ENCODE measurements around the gene ERVFRD-1.

The ERVFRD-1 gene

DNA sequence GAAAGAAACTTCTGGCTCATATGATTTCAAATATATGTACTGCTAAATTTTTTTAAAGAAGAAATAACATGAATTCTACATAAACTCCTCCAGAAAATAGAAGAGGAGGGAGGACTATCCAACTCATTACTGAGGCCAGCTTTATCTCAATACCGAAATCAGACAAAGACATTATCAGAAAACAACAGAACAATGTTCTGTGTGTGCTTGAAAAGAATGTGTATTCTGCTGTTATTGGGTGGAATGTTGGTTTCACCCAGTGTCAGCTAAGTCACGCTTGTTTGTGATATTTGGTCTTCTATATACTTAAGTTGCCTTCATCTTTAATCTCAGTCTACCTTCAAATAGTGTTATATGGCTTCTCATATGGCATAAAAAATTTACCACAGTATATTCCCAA, 48.8 kb downstream of the ERVFRD-1 start:
- Histone ChIP-seq H3K4me1 (ENCODE audit: insufficient read depth, low read length) (no peaks in the 10 kb centered on the region), H3K9me3 (ENCODE audit: control insufficient read depth, insufficient read depth, low read length) (no peaks in the 10 kb centered on the region), H3K36me3 (ENCODE audit: insufficient read depth, low read length) (no peaks in the 10 kb centered on the region), H3K9ac (ENCODE audit: low read depth, low read length) (no peak overlapping the region)

DNA sequence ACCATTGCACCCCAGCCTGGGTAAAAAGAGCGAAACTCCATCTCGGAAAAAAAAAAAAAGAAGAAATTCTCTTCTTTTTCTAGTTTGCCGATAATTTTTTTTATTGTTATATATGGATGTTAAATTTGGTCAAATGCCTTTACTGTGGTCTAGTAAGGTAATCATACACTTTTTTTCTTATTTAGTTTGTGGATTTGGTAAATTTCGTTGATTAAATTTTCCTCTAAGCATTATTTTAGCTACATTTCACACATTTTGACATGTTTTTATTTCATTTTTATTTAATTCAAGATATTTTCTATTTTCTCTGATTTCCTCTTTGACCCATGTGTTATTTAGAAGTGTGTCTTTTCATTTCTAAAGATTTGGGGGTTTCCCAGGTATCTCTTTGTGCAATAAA, 49.4 kb downstream of the ERVFRD-1 start:
- Histone ChIP-seq H3K9ac (ENCODE audit: low read depth, low read length) (no peak overlapping the region), H3K4me1 (ENCODE audit: insufficient read depth, low read length) (no peaks in the 10 kb centered on the region), H3K36me3 (ENCODE audit: insufficient read depth, low read length) (no peaks in the 10 kb centered on the region), H3K9me3 (ENCODE audit: control insufficient read depth, insufficient read depth, low read length) (no peaks in the 10 kb centered on the region)

DNA sequence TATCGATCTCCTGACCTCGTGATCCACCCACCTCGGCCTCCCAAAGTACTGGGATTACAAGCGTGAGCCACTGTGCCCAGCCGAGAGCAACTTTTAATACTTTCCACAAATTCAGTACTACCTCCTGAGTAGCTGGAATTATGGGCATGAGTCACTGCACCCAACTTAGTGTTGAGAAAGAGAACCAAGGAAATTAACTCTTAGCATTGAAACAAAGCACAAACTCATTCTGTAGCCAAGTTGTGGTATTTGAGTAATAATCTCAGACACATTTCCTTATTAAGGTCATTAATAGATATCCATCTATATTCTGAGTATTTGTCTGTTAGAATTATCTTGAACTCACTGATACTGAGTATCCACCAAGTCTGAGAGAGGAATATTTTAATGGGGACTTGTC, 53.1 kb downstream of the ERVFRD-1 start:
- H3K9me3 ChIP-seq (ENCODE audit: control insufficient read depth, insufficient read depth, low read length) = no peaks in the 10 kb centered on the region
- no peaks in the 10 kb centered on the region for H3K4me1 ChIP-seq (ENCODE audit: insufficient read depth, low read length)
- H3K9ac ChIP-seq (ENCODE audit: low read depth, low read length) = no peak overlapping the region
- H3K36me3 ChIP-seq (ENCODE audit: insufficient read depth, low read length) = no peaks in the 10 kb centered on the region

DNA sequence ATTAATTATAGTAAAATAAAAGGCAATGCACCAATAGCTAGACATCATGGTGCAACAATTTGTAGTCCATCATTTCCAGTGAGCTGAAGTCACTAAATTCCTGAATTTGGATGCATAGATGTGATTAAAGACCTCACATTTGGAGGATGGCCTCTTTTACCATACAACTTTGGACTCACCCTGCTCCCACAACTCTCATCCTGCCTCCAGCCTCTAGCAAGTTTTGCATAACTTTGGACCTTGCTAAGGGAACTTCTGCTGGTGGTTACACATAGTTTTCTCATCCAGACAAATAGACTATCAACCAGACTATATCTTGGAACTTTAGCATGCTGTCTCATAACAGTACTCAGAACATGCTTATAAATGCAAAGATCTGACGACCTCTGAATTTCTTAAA, 54.7 kb downstream of the ERVFRD-1 start:
- no peak overlapping the region for H3K9ac ChIP-seq (ENCODE audit: low read depth, low read length)
- no peaks in the 10 kb centered on the region for H3K9me3 ChIP-seq (ENCODE audit: control insufficient read depth, insufficient read depth, low read length)
- no peaks in the 10 kb centered on the region for H3K36me3 ChIP-seq (ENCODE audit: insufficient read depth, low read length)
- no peaks in the 10 kb centered on the region for H3K4me1 ChIP-seq (ENCODE audit: insufficient read depth, low read length)

DNA sequence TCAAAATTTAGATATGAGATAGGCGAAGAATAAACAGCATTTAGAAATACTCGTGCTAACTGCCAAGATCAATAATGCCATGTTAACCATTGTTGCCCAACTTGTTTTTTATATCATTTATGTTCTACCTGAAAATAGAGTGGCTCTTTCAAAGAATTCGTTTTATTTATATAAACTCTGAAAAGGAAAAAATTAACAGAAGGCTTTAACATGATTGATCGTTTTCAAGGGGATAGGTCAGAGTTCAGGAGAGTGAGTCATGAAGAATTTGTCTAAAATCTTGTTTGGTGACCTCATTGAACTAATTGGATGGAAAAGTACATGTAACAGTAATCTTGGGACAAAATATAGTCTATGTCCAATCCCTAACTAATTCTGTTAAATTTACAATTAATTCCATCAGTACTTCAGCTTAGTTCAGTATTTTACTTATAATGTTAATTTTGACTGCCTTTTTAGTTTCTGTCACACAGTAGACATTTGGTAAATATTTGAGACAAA, 56.3 kb downstream of the ERVFRD-1 start:
- no peaks in the 10 kb centered on the region for H3K9me3 ChIP-seq (ENCODE audit: control insufficient read depth, insufficient read depth, low read length)
- H3K9ac ChIP-seq (ENCODE audit: low read depth, low read length) = no peak overlapping the region
- no peaks in the 10 kb centered on the region for H3K4me1 ChIP-seq (ENCODE audit: insufficient read depth, low read length)
- no peaks in the 10 kb centered on the region for H3K36me3 ChIP-seq (ENCODE audit: insufficient read depth, low read length)

DNA sequence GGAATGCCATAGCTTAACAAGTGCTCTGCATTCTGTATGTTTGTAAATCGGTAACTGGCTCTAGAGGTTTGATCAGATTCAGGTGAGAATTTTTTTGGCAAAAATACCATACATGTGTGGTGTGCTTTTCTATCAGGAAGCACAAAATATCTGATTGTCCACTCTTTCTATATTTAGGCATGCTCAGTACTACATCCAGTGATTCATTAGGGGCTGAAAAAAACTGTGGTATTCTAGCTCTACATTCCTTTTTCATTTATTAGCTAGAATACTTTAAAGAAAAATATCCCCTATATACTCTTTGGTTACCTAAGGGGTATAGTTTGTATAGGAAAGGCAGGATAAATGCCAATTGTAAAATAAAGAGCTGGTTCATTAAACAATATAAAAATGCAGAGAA, 56.8 kb downstream of the ERVFRD-1 start:
- H3K9me3 ChIP-seq (ENCODE audit: control insufficient read depth, insufficient read depth, low read length) = no peaks in the 10 kb centered on the region
- no peaks in the 10 kb centered on the region for H3K36me3 ChIP-seq (ENCODE audit: insufficient read depth, low read length)
- H3K9ac ChIP-seq (ENCODE audit: low read depth, low read length) = no peak overlapping the region
- no peaks in the 10 kb centered on the region for H3K4me1 ChIP-seq (ENCODE audit: insufficient read depth, low read length)

DNA sequence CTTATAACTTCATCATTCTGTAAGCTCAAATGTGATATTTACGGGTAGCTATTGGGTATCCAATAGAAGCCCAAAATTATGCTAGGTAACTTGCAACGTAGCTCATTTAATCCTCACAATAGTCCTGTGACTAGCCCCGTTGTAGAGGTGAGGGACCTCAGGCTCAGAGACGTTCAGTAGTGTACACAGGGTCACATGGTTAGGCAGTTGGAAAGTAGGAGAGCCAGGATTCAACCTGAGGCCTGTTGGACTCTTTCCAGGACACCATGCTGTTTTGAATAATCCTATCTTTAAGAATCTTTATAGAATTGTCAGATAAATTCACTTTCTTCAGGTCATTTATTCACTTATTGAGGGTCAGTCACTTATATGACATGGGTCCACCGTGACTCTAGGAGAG, 58.2 kb downstream of the ERVFRD-1 start:
- H3K4me1 ChIP-seq (ENCODE audit: insufficient read depth, low read length) = no peaks in the 10 kb centered on the region
- no peaks in the 10 kb centered on the region for H3K36me3 ChIP-seq (ENCODE audit: insufficient read depth, low read length)
- no peak overlapping the region for H3K9ac ChIP-seq (ENCODE audit: low read depth, low read length)
- no peaks in the 10 kb centered on the region for H3K9me3 ChIP-seq (ENCODE audit: control insufficient read depth, insufficient read depth, low read length)
